ENCODE results near the gene TRIM43. TPM values are rescaled to one million over a fixed set of nuclear protein-coding genes. Genes with fewer than 3 reads are reported as not detected.
"Not testable (repeated sequence)": the region's sequence is repeated elsewhere in the genome, so short reads cannot be mapped to it uniquely, and the experiment has no call there.

TRIM43 gene
- polyA plus RNA-seq, 1 of the 3 experiments (the other 2 are of a cell fraction): 0.23 TPM

- DNase-seq; H3K4me3 ChIP-seq (ENCODE audit: low read depth in 2 of 2, low read length in 1 of 2); H3K79me2 ChIP-seq (ENCODE audit: insufficient read depth); H3K9me3 ChIP-seq; H3K4me2 ChIP-seq; H3K27ac ChIP-seq (ENCODE audit: low read depth in 2 of 2, low read length in 1 of 2); H3K9me2 ChIP-seq; H3K27me3 ChIP-seq (ENCODE audit: insufficient read depth); H4K20me1 ChIP-seq (ENCODE audit: insufficient read depth); H3K36me3 ChIP-seq (replicated peaks in 1 of 2; ENCODE audit: control insufficient read depth in 1 of 2, insufficient read depth in 2 of 2, low read length in 1 of 2); H3K9ac ChIP-seq; H3F3A ChIP-seq (replicated peaks; ENCODE audit: insufficient read depth); CTCF ChIA-PET; POLR2A ChIA-PET; H2AFZ ChIP-seq (ENCODE audit: low read depth); H3K4me1 ChIP-seq (ENCODE audit: control insufficient read depth in 1 of 2, insufficient read depth in 2 of 2, low read depth in 1 of 2, low read length in 1 of 2): not testable (repeated sequence)
- WGBS (ENCODE audit: low lambda C conversion rate): 51% methylated on average over 12 of the region's 29 CpGs
These were observed 57.2 kb downstream of the TRIM43 start for GRCh38 chr2:95648894-95649544.

Small RNA genes lying within 50 kb of the gene (small RNA-seq; reads per million reads assigned to genes)
- gene AC009237.4 (0 reads per million in 7 experiments), gene AC009237.7 (0 reads per million in 7 experiments)

Other genes with a start within 250 kb of the TRIM43 start
- gene FAHD2A, start 189.3 kb upstream of the TRIM43 start, polyA plus RNA-seq (2012; rRNA removed): 40.5 and 48.2 TPM in 2 replicates
- 0.12 and 0.37 TPM in 2 replicates for gene TRIM43B, start 107.2 kb upstream of the TRIM43 start, polyA plus RNA-seq (2012; rRNA removed)